ENCODE results near the gene ABCC1.

Gene ABCC1

DNA sequence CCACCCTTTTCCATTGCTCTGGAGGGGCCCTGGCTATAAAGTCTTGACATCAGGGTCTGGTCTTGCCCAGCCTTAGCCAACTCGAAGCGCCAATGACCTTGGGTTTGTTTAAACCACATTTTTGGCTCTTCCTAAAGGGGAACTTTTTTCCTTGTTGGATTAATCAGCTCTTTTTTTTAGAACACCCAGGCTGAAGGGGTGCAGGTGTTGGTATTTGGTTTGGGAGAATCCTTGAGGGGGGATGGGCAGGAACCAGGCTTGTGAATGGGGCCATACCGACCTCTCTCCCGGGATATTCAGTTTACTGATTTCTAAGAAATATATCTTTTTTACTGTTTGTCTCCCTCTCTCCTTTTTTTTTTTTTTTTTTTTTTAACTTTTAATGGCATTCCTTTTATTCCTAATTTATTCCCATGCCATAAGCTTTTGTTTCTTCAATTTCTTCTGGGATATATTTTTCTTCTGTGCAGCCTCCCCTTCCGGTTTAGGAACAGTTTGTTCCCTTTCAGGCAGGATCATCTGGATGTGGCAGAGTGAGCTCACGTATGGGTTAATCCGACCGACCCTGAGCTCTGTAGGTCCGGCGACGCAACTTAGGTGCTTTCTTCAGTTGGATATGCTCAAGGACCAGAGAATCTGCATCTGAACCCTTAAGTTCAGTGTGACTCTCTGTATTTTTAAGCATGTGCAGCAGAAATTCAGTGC lies 144.4 kb downstream of the ABCC1 start:
- H3K27ac ChIP-seq = peak overlapping the region; percentile 93
- TF ChIP-seq, protein P1, sequence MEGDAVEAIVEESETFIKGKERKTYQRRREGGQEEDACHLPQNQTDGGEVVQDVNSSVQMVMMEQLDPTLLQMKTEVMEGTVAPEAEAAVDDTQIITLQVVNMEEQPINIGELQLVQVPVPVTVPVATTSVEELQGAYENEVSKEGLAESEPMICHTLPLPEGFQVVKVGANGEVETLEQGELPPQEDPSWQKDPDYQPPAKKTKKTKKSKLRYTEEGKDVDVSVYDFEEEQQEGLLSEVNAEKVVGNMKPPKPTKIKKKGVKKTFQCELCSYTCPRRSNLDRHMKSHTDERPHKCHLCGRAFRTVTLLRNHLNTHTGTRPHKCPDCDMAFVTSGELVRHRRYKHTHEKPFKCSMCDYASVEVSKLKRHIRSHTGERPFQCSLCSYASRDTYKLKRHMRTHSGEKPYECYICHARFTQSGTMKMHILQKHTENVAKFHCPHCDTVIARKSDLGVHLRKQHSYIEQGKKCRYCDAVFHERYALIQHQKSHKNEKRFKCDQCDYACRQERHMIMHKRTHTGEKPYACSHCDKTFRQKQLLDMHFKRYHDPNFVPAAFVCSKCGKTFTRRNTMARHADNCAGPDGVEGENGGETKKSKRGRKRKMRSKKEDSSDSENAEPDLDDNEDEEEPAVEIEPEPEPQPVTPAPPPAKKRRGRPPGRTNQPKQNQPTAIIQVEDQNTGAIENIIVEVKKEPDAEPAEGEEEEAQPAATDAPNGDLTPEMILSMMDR (conservative IDR thresholded peaks at IDR 0.05) = no peak
- no peak for TF ChIP-seq ZFX (IDR thresholded peaks at IDR 0.05)

DNA sequence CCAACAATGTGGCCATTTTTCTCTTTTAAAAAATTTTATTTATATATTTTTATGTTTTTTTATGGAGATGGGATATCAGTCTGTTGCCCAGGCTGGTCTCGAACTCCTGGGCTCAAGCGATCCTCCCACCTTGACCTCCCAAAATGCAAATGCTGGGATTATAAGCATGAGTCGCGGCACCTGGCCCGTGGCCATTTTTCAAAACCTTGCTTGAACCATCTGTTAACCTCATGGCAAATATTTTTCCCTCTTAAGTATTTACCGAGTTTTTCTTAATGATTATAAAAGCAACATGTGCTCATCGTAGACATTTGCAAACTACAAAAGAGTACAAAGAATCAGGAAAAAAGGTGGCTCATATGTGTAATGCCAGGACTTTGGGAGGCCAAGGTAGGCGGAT lies 146.2 kb downstream of the ABCC1 start:
- H3K27ac ChIP-seq = peak overlapping the region; percentile 93
- TF ChIP-seq, protein P1 (conservative IDR thresholded peaks at IDR 0.05) = no peak
- no peak for TF ChIP-seq ZFX (IDR thresholded peaks at IDR 0.05)

DNA sequence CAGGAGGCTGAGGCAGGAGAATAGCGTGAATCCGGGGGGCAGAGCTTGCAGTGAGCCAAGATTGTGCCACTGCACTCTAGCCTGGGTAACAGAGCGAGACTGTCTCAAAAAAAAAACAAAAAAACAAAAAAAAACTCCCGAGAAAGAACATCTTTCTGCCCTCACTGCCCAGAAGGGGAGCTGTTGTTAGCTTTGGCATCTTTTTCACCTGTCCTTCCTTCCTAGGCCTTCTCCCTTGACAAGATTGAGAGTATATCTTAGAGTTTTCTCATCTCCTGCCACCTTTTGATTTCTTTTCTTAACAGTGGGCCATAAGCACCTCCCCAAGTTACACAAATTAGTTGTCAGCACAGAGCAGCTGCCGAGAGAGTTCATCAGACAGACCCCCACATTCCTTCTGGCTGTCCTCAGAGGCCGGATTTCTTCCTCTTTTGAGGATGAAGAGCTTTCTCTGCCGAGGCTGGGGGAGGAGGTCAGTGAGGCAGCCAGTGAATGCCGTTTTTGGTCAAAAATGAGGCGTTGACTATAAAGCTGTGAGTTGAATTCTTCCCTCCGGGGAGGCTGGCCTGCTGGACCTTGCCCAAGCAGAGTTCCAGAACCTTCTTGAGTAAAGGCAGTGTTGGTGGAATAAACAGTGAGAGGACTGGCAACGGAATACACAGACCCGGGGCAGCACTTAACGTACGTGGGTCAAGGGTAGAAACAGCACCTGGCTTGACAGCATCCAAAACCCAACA lies 146.9 kb downstream of the ABCC1 start:
- TF ChIP-seq, protein P1 (conservative IDR thresholded peaks at IDR 0.05) = peak; percentile 77
- TF ChIP-seq ZFX (IDR thresholded peaks at IDR 0.05) = no peak
- peak overlapping the region; percentile 93 for H3K27ac ChIP-seq

DNA sequence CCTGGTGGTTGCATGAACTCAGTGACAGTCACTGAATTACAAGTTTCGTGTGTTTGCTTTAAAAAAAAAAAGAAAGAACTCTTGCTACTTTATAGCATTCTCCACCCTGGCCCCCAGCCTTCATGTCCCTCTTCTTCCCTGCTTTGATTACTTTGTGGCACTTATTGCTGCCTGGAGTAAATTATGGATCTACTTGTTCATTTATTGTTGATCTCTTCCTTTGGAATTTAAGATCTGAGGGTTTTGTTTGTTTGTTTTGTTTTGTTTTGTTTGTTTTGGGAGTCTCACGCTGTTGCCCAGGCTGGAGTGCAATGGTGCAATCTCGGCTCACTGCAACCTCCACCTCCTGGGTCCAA lies 147.4 kb downstream of the ABCC1 start:
- TF ChIP-seq, protein P1 (conservative IDR thresholded peaks at IDR 0.05) = no peak
- TF ChIP-seq ZFX (IDR thresholded peaks at IDR 0.05) = no peak
- peak overlapping the region; percentile 93 for H3K27ac ChIP-seq

DNA sequence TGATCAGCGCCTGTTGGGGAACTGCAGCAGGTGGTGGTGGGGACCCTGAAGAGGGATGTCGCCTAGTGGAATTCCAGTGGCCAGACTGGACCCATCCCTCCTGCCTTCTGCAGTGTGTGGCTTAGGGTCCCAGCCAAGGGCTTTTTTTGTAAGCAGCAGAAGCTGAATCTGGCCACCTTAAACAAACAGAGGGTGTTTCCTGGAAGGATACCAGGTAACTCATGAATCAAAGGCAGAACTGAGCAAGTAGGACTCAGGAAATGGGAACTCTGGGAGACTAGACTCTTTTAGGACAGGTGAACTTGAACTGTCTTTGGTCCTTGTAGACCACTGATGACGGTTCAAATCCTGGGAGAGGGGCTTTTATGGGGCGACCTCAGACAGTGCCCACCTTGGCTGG lies 149.9 kb downstream of the ABCC1 start:
- H3K27ac ChIP-seq = peak overlapping the region; percentile 93
- no peak for TF ChIP-seq ZFX (IDR thresholded peaks at IDR 0.05)
- TF ChIP-seq, protein P1 (conservative IDR thresholded peaks at IDR 0.05) = no peak

DNA sequence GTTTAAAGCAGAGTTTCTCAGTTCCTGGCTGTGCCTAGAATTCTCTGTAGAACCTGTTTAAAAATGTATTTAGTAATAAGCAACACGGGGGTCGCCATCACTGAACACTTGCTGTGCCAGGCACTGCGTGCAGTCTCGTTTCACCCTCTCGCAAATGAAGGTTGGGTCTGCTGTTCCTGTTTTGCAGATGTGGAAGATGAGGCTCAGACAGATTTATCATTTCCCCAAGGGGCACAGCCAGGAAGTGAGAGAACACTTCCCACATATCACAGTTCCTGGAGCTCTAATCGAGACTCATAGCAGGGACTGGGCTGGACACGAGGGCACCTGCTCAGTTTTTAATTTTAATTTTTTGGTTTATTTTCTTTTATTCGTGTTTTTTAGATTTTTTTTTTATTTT lies 151.2 kb downstream of the ABCC1 start:
- H3K27ac ChIP-seq = peak overlapping the region; percentile 93
- no peak for TF ChIP-seq ZFX (IDR thresholded peaks at IDR 0.05)
- TF ChIP-seq, protein P1 (conservative IDR thresholded peaks at IDR 0.05) = no peak

DNA sequence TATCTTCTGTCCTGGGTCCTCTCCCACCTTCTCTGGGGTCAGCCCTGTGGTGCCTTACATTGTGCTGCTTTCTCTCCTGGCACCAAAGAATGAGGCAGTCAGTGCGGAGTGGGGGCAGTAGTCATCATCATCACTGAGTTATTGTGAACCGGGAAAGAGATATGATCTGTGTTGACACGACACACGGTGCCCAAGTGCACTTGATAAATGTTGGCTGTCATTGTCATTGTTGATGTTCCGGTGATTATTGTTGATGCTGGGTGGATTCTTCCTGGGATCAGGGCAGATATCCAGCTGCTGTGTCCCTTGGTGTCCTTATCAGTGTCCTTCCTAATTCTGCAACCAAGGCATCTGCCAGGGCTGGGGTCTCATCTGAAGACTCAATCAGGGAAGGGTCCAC lies 152.2 kb downstream of the ABCC1 start:
- TF ChIP-seq ZFX (IDR thresholded peaks at IDR 0.05) = no peak
- TF ChIP-seq, protein P1 (conservative IDR thresholded peaks at IDR 0.05) = no peak
- peak overlapping the region; percentile 27 for H3K27ac ChIP-seq
